Measurements from ENCODE around the gene C2CD4C.
"Not testable (repeated sequence)": the region's sequence is repeated elsewhere in the genome, so short reads cannot be mapped to it uniquely, and the experiment has no call there.

The C2CD4C gene, protein sequence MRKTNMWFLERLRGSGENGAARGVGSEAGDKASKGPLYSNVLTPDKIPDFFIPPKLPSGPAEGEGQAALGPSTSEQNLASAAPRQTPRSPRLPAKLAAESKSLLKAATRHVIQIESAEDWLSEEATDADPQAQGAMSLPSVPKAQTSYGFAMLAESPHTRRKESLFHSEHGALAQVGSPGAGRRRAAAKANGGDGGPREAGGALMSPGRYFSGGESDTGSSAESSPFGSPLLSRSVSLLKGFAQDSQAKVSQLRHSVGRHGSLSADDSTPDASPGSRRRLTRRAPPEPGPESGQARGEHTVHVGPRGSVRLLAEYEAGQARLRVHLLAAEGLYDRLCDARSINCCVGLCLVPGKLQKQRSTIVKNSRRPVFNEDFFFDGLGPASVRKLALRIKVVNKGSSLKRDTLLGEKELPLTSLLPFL

DNA sequence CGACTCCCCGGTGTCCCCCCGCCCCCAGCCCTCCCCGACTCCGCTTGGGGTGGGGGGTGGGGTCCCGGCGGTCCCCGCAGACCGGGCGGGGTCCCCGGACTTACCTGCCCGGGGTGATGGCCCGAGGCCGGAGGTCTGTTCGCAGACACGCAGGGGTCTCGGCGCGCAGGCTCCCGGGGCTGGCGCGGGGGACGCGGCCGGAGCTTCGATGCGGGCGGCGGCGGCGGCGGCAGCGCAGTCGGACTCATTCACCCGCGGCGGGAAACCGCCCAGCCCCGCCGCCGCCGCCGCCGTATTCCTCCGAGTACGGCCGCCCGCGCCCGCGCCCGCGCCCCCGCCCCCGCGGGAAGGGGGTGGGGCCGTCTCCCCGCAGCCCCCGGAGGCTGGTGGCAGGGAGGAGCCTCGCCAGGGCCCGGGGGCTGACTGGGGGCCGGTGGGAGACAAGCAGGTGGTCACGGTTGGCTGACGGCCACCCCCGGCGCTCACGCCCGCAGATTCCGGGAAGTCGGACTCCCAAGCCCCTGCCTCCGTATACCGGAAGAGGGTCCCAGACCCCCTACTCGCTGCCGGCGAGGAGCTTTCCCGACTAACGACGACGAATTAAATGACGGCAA is at the start of gene C2CD4C:
Gene C2CD4C (minus strand): TSS at position 246 of the 614 bp plus-strand sequence. CDS start 786 bp downstream, outside the sequence.
- no peak for DNase-seq (ENCODE audit: low read depth)

DNA sequence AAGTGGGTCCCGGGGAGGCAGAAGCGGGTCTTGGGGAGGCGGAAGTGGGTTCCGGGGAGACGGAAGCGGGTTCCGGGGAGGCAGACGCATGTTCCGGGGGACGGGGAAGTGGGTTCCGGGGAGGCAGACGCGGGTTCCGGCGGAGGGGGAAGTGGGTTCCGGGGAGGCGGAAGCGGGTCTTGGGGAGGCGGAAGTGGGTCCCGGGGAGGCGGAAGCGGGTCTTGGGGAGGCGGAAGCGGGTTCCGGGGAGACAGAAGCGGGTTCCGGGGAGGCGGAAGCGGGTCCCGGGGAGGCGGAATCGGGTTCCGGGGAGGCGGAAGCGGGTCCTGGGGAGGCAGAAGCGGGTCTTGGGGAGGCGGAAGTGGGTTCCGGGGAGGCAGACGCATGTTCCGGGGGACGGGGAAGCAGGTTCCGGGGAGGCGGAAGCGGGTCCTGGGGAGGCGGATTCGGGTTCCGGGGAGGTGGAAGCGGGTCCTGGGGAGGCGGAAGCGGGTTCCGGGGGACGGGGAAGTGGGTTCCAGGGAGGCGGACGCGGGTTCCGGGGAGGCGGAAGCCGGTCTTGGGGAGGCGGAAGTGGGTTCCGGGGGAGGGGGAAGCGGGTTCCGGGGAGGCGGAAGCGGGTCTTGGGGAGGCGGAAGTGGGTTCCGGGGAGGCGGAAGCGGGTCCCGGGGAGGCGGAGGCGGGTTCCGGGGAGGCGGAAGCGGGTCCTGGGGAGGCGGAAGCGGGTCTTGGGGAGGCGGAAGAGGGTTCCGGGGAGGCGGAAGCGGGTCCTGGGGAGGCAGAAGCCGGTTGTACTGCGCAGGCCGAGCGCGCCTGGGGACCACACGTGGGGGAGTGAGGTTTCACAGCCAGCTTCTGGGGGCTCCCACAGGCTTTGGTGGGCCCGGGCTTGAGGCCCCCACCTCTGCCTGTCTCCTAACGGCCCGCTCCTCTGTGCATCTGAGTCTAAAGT is 49.4 kb upstream of the C2CD4C start:
- no peak for DNase-seq (ENCODE audit: low read depth)

DNA sequence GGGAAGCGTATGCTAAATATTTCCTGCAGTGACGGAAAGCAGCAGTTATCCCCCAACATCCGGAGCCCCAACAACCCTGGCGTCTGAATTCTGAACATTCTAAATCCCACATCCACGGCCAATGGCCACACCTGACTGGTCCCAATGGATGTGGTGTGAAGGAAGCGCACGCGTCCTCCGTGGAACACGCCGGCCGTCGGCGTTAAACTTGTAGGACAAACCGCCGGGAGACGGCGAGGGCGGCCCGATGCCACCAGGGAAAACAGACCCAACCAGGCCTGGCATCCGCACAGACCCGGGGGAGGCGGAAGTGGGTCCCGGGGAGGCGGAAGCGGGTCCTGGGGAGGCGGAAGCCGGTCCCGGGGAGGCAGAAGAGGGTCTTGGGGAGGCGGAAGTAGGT is 48.7 kb upstream of the C2CD4C start:
- no peak for DNase-seq (ENCODE audit: low read depth)

DNA sequence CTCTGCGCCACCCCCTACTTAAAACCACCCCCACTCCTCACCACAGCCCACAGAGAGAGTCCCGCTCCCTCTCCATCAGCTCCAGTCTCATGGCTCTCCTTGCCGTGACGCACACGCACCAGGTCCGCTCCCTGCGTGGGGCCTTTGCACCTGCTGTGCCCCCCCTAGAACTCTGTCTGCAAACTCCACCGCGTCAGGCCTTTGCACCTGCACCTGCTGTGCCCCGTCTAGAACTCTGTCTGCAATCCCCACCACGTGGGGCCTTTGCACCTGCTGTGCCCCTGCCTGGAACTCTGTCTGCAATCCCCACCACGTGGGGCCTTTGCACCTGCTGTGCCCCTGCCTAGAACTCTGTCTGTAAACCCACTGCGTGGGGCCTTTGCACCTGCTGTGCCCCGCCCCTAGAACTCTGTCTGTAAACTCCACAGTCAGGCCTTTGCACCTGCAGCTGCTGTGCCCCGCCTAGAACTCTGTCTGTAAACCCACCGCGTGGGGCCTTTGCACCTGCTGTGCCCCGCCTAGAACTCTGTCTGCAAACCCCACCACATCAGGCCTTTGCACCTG is 47.7 kb upstream of the C2CD4C start:
- DNase-seq (ENCODE audit: low read depth): no peak

DNA sequence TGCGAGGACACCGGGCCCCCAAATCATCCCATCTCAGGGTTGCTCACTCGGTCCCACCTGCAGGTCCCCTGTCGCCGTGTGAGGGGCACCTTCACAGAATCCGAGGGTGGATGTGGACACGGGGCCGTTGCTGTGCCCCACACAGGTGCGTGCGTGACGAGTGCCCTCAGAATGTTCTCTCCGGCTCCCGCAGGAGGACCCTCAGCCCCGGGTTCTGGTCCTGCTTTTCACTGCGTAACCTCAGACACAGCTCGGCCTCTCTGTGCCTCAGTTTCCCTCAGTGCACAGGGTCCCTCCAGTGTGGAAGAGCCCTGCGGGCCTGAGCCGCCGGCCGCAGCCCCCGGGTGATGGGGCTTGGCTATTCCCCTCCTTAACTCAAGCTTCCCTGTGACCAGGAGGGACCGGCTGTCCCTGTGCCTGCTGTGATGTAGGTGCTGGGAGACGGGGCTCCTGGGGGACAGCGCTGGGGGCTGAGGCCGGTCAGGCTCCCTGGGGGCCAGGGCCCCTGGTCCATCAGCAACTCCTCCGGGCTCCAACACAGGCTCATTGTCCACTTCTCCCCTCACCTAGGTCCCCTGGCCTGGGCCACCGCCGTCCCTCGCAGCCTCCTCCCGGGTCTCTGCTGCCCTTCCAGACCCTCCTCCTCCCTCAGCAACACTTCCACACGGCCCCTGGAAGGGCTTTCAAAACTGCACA is 47.1 kb upstream of the C2CD4C start:
- no peak for DNase-seq (ENCODE audit: low read depth)

DNA sequence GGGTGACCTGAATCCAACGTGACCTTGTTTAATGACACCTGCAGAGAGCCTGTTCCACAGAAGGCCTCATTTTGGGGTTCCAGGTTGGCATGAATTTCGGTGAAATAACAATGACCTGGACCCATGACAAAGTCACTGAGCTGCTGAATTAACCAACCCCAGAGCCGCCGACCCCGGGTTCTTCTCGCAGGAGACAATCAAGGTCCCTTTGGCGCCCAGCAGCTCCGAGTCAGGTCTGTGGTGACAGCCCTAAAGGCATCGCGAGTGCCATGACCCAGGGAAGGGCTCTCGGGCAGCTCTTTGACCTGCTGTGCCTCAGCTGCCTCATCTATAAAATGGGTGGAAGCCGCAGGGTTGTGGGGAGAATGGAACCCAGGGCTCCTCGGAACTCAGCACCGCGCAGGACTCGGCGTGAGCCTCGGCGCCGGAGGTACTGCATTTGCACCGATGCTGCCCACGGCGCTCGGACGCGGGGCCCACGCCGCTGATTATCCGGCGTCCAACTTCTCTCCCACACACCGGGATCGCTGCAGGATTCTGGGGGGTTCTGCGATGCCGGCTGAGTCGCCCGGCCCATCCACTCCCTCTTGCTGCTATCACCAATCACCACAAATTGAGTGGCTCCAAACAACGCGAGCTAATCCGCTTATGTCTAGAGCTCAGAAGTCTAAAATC is 46.2 kb upstream of the C2CD4C start:
- no peak for DNase-seq (ENCODE audit: low read depth)

DNA sequence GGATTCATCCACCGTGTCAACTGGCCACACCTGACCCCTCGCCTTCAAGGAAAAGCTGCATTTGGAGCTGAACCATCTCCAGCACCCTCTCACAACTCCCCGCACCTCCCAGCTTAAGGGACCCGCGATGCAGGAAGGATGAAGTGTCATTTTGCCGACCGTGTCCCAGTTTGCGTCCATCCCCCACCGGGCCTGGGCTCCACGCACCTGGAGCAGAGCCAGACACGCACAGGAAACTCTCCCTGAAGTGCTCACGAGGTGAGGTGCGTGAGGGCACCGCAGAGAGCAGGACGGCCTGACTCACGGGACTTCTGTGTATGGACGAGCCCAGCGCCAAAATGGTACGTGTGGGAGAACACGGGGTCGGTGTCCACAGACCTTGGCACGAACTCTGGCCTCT is 44.7 kb upstream of the C2CD4C start:
- DNase-seq (ENCODE audit: low read depth): no peak

DNA sequence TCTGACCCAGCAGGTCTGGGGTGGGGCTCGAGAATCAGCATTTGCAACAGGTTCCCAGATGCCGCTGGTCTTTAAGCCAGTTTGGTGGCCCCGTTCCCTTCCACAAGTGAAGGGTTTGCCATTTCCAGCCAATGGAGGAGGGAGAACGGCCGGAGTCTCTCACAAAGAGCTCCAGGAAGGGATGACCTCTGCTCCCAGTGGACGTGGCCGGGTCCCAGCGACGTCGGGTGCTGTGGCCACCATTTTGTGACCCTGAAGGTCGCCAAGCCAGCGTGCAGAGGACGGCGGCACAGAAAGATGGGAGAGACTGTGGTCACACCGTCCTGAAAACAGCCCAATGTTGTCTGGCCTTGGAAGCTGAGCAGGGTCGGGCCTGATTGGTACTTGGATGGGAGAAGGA is 43.9 kb upstream of the C2CD4C start:
- no peak for DNase-seq (ENCODE audit: low read depth)

DNA sequence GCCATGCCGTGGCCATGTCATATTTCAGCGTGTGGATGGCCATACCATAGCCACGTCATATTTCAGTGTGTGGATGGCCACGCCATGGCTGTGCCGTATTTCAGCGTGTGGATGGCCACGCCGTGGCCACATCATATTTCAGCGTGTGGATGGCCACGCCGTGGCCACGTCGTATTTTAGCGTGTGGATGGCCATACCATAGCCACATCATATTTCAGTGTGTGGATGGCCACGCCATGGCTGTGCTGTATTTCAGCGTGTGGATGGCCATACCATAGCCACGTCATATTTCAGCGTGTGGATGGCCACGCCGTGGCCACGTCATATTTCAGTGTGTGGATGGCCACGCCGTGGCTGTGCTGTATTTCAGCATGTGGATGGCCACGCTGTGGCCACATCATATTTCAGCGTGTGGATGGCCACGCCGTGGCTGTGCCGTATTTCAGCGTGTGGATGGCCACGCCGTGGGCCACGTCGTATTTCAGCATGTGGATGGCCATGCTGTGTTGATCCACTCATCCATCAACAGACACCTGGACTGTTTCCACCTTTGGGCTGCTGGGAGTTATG is 42.0 kb upstream of the C2CD4C start:
- not testable (repeated sequence) for DNase-seq (ENCODE audit: low read depth)

DNA sequence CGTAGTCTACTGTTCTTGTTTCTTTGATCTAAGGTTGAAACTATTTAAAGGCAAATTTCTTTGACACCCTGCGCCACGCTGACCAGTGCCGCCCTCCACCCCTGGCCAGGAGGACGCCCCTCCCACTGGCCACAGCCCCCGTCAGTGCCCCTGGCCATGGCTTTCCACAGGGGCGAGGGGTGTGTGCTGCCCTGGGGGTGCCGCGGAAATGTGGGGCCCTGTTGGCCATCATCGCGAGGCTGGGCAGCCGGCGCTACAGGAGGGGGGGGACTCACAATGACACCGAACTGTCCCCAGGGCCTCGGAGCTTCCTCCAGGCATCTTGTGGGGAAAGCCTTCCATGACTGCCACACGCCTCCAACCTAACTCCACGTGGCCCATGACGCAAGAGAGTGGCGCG is 41.0 kb upstream of the C2CD4C start:
- no peak for DNase-seq (ENCODE audit: low read depth)

DNA sequence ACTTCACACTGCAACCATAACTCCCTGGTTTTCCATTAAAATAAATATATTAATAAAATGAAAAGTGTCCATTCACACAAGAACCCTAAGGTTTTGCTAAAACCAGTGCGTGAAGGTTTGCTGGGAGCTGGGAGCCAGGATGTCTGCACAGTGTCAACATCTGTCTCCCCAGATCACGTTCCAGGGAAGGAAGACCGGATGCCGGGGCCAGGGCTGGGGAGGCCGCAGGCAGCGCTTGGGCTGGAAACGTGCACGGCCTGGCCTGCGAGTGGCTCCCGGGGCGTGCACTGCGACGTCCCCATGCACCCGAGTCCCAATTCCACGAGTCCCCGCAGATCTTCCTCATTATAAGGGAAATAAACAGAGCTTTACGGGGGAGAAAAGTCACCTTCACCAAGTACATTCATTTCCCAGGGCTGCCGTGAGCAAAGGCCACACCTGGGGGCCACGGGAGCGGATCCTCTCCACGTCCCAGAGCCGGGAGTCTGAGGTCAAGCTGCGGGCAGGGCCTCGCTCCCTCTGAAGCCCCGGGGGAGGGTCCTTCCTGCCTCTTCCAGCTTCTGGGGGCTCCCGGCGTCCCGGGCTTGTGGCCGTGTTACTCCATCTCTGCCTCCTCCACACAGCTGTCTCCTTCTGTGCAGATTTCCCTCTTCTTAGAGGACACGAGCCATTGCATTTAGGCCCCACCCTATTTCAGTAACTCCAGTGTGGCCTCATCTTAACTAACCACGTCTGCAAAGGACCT is 39.0 kb upstream of the C2CD4C start:
- no peak for DNase-seq (ENCODE audit: low read depth)

DNA sequence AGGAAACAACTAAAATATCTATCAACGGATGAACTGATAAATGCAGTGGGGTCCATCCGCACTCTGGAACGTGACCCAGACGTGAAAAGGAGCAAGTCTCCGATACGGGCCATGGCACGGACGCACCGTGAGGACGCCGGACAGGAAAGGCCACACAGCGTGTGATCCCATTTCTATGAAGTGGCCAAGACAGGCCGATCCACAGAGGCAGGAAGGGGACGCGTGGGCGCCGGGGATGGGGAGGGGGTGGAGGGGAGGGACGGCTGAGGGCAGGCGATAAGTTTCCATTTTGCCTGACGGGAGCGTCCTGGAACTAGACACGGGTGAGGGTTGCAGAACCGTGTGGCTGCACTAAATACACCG is 38.1 kb upstream of the C2CD4C start:
- no peak for DNase-seq (ENCODE audit: low read depth)

DNA sequence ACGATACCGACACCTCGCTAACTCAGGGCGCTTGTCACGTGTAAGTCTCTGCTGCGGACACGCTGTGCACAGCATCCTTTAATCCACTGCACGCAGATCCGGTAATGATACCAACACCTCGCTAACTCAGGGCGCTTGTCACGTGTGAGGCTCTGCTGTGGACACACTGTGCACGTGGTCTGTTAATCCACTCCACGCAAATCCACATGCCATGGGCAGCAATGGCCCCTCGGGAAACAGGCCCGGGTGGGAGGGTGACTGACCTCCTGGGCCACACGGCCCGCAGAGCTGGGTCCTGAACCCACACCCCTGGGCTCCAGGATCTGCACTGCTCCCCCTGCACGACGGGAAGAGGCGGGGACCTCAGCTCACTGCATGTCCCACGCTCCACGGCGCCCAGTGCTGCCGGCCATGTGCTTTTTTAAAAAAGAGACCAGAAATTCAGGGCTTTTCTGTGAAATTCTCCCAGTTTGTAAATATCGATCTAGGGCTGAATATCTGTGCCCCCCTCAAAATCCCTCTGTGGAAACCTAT is 35.8 kb upstream of the C2CD4C start:
- DNase-seq (ENCODE audit: low read depth): no peak

DNA sequence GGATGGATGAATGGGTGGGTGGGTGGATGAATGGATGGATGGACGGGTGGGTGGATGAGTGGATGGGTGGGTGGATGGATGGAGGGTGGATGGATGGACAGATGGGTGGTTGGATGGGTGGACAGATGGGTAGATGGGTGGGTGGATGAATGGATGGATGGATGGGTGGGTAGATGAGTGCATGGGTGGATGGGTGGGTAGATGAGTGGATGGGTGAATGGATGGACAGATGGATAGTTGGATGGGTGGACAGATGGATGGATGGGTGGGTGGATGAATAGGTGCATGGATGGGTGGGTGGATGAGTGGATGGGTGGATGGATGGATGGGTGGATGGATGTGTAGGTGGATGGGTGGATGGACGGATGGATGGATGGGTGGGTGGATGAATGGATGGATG is 34.1 kb upstream of the C2CD4C start:
- DNase-seq (ENCODE audit: low read depth): no peak

DNA sequence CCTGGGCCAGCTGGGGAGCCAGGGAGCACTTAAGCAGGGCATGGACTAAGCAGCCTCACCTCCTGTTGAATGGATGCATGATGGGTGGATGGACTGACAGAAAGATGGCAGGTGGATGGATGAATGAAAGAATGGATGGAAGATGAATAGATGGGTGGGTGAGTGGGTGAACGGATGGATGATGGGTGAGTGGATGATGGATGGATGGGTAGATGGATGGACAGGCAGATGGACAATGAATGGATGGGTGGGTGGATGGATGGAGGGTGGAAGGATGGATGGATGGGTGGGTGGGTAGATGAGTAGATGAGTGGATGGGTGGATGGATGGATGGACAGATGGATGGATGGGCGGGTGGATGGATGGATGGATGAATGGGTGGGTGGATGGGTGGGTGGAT is 33.1 kb upstream of the C2CD4C start:
- no peak for DNase-seq (ENCODE audit: low read depth)

DNA sequence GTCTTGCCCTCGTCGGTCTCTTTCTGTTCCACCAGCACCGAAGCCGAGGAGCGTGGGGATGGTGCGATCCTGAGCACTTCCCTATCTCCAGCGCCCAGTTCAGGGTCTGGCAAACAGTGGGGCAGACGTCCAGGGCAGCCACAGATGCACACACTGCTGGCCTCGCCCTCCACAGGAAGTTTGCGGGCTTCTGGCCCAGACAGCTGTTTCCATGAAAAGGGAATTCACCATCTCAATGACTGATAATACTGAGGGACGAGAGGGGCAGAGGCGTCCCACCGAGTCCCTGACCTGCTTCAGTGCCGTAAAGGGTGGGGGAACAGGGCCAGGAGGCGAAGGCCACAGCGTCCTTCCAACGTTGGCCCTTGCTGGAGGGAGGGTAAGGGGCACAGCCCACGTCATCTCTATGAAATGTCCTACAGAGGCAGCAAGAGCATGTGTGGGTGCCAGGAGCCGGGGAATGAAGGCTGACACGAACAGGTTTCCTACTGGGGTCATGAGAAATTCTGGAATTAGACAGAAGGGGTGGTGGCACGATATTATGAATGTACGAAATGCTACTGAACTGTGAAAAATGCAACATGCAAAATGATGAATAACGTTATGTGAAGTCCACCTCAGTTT is 32.4 kb upstream of the C2CD4C start:
- no peak for DNase-seq (ENCODE audit: low read depth)

DNA sequence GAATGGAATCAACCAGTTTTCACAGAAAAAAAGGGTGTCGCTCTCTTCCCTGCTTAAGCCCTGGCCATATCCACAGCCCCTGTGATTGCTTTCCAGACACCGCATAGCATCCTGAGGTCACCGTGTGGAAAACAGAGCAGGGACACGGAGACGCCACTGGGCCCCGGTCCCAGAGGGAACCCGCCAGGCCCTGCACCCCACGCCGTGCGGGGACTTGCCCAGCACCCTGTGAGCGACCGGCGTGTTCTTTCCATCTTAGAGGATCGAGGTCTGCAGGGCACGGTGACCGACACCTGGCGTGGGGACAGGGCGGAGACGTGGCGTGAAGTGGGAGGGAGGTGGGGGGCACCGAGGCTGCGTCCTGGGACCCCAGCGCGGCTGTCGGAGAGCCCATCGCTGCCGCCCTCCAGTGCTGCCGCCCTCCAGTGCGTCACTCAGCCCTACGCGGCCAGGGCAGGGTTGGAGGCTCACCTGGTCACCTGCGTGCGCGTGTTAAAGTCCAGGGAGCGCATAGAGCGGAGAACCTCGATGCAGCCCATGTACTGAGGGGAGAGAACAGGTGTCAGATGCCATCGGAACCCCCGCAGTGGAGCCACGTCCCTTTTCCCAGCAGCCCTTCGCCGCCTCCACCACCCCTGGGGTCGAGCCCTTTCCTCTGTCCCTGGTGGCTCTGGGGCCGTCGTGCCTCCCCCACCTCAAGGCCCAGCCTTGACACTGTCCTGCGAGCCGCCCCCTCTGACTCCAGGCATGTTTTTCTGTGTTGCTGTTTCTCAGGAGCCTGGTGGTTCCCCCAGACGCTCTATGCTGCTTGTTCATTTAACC is 31.7 kb upstream of the C2CD4C start:
- DNase-seq (ENCODE audit: low read depth): no peak

DNA sequence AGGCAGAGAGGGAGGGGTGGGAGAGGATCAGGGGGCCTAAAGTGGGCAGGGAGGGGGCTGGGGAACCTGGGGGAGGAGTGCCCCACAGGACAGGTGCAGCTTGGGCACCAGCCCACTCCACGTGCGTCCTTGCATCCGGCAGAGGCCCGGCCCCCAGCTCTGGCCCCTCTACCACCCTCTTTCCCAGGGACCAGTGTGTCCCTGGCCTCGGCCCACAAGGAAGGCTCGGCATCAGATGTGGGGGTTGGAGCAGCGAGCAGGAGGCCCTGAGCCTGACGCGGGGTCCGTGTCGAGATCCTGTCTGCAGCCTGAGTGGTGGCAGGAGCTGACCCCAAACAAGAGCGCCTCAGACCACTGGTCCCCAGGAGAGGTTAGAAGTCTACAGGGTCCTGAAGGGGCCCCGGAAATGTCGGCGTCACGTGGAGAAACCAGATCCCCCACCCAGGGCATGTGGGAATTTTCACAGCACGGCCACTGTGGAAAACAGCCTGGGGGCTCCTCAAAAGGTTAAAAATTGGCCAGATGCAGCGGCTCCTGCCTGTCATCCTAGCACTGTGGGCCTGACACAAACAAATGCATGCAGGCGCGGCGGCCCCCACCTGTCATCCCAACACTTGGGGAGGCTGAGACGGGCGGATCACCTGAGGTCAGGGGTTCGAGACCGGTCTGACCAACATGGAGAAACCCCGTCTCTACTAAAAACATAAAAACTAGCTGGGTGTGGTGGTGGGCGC is 30.4 kb upstream of the C2CD4C start:
- DNase-seq (ENCODE audit: low read depth): no peak

Measured in activated T-cell treated with anti-CD3 and anti-CD28 coated beads for 48 hours (primary cell).